Loucy (cell line): ENCODE measurements around the gene WDCP.

Experiments
- H2AFZ ChIP-seq: fragments of 200-600 bp; sonication (generic); 2 replicates; pipeline ENCODE4 v1.6.0; 2016; ENCODE audit warnings: antibody characterized with exemption, mild to moderate bottlenecking, low read length, moderate library complexity
- H3F3A ChIP-seq: fragments of 200-600 bp; 2 replicates; pipeline ENCODE4 v1.6.0; 2016; ENCODE audit warnings: antibody characterized with exemption, low read depth, mild to moderate bottlenecking
- H3K27me3 ChIP-seq: fragments of 200-600 bp; sonication (generic); 2 replicates; pipeline ENCODE4 v1.6.1; 2014; ENCODE audit warnings: low read length, mild to moderate bottlenecking; ENCODE audit not compliant: insufficient read depth, poor library complexity, severe bottlenecking
- H3K36me3 ChIP-seq: fragments of 200-600 bp; sonication (generic); 2 replicates; pipeline ENCODE4 v1.6.1; 2016; ENCODE audit warnings: low read length; ENCODE audit not compliant: insufficient read depth
- H3K4me1 ChIP-seq: fragments of 200-600 bp; sonication (generic); 2 replicates; pipeline ENCODE4 v1.5.1; 2014; ENCODE audit warnings: low read length, mild to moderate bottlenecking; ENCODE audit not compliant: insufficient read depth, poor library complexity, severe bottlenecking
- H3K4me2 ChIP-seq: fragments of 200-600 bp; sonication (generic); 2 replicates; pipeline ENCODE4 v1.6.0; 2014; ENCODE audit warnings: antibody characterized with exemption, low read length, low read depth, mild to moderate bottlenecking; ENCODE audit not compliant: poor library complexity, severe bottlenecking
- H3K4me3 ChIP-seq: fragments of 200-600 bp; sonication (generic); 2 replicates; pipeline ENCODE4 v1.5.1; 2014; ENCODE audit warnings: low read length, mild to moderate bottlenecking, mixed read lengths; ENCODE audit not compliant: poor library complexity, severe bottlenecking
- H3K79me2 ChIP-seq: fragments of 200-600 bp; sonication (generic); 2 replicates; pipeline ENCODE4 v1.6.1; 2014; ENCODE audit warnings: low read length; ENCODE audit not compliant: insufficient read depth
- H3K9ac ChIP-seq: fragments of 200-600 bp; sonication (generic); 2 replicates; pipeline ENCODE4 v1.6.0; 2014; ENCODE audit warnings: mild to moderate bottlenecking, low read depth, low read length, moderate library complexity; ENCODE audit not compliant: poor library complexity, severe bottlenecking
- H3K9me2 ChIP-seq: fragments of 200-600 bp; sonication (generic); replicated peaks from 2 replicates; pipeline ENCODE4 v1.6.1; 2016; ENCODE audit warnings: low read depth, low read length, mixed read lengths
- H3K9me3 ChIP-seq: fragments of 200-600 bp; sonication (generic); 2 replicates; pipeline ENCODE4 v1.6.1; 2014; ENCODE audit warnings: mild to moderate bottlenecking, antibody characterized with exemption, low read length, low read depth; ENCODE audit not compliant: insufficient read depth
- H4K20me1 ChIP-seq: fragments of 200-600 bp; sonication (generic); 2 replicates; pipeline ENCODE4 v1.6.0; 2014; ENCODE audit warnings: antibody characterized with exemption, low read length, mild to moderate bottlenecking; ENCODE audit not compliant: insufficient read depth, poor library complexity, severe bottlenecking
- CTCF ChIP-seq: fragments of 200-600 bp; sonication (generic); conservative IDR thresholded peaks from 2 replicates; pipeline ENCODE4 v1.5.1; 2014; ENCODE audit warnings: mild to moderate bottlenecking, antibody characterized with exemption, low read length
- EZH2phosphoT487 ChIP-seq: fragments of 200-600 bp; IDR thresholded peaks from 2 replicates; pipeline ENCODE4 v1.6.1; 2018; ENCODE audit warnings: antibody characterized with exemption, mild to moderate bottlenecking, moderate library complexity, borderline replicate concordance

The WDCP gene

GRCh38 chr2:24076849-24077534, 29.8 kb upstream of the WDCP start:
- Histone ChIP-seq H3K9me2 (no peaks in the 10 kb centered on the region), H3K4me1 (peaks cover 41% of the 10 kb centered on the region), H3K9ac (peak overlapping the region; percentile 78), H3K79me2 (peaks cover 44% of the 10 kb centered on the region), H3K27me3 (no peaks in the 10 kb centered on the region), H3K4me3 (peak overlapping the region; percentile 77), H4K20me1 (peaks cover 20% of the 10 kb centered on the region), H3K36me3 (no peaks in the 10 kb centered on the region; the same call in 1 of the 2 replicates), H3K4me2 (peak overlapping the region; percentile 75), H3K9me3 (no peaks in the 10 kb centered on the region), H2AFZ (peak overlapping the region; percentile 33), H3F3A (no peaks in the 10 kb centered on the region; the same call in 1 of the 2 replicates)
- TF ChIP-seq EZH2phosphoT487: no peak
- no peak for TF ChIP-seq CTCF

- H3F3A ChIP-seq: no peaks in the 10 kb centered on the region; the same call in 1 of the 2 replicates
- peaks cover 22% of the 10 kb centered on the region for H4K20me1 ChIP-seq
- H3K9me3 ChIP-seq: no peaks in the 10 kb centered on the region
- peak within 1 kb of the TSS; percentile 77 for H3K4me3 ChIP-seq
- peaks cover 41% of the 10 kb centered on the region for H3K4me1 ChIP-seq
- TF ChIP-seq CTCF (no peak), EZH2phosphoT487 (no peak)
- peak within 1 kb of the TSS; percentile 78 for H3K9ac ChIP-seq
- H3K79me2 ChIP-seq: peaks cover 51% of the 10 kb centered on the region
- no peaks in the 10 kb centered on the region for H3K9me2 ChIP-seq
- no peaks in the 10 kb centered on the region for H3K27me3 ChIP-seq
- H3K36me3 ChIP-seq: no peaks in the 10 kb centered on the region; the same call in 1 of the 2 replicates
- H3K4me2 ChIP-seq: peak within 1 kb of the TSS; percentile 83
- peak within 1 kb of the TSS; percentile 66 for H2AFZ ChIP-seq
Measured at GRCh38 chr2:24075915-24076848, 29.0 kb upstream of the WDCP start, which contains the start of gene SF3B6. Gene SF3B6 (minus strand): TSS chr2:24076326. CDS start chr2:24076229, 97 bp downstream.

- no peak overlapping the region for H2AFZ ChIP-seq
- peak overlapping the region; percentile 83 for H3K4me2 ChIP-seq
- H3K4me1 ChIP-seq: peaks cover 41% of the 10 kb centered on the region
- no peaks in the 10 kb centered on the region for H3K9me3 ChIP-seq
- no peaks in the 10 kb centered on the region; the same call in 1 of the 2 replicates for H3F3A ChIP-seq
- no peaks in the 10 kb centered on the region; the same call in 1 of the 2 replicates for H3K36me3 ChIP-seq
- TF ChIP-seq EZH2phosphoT487: no peak
- TF ChIP-seq CTCF: no peak
- peaks cover 55% of the 10 kb centered on the region for H3K79me2 ChIP-seq
- peak overlapping the region; percentile 78 for H3K9ac ChIP-seq
- no peaks in the 10 kb centered on the region for H3K27me3 ChIP-seq
- H3K4me3 ChIP-seq: peak overlapping the region; percentile 77
- peaks cover 22% of the 10 kb centered on the region for H4K20me1 ChIP-seq
- no peaks in the 10 kb centered on the region for H3K9me2 ChIP-seq
Measured at GRCh38 chr2:24075259-24075658, 28.1 kb upstream of the WDCP start.
